IMR-90 (cell line): Measurements from ENCODE around the gene IMP3. TPM values are rescaled to one million over a fixed set of nuclear protein-coding genes. Genes with fewer than 3 reads are reported as not detected.

Experiments used
- ATAC-seq: fragments of 200-7000 bp; cut with Tn5 transposase; 2 replicates; pipeline ENCODE4 v1.9.1; 2020; ENCODE audit warnings: low read depth, mild to moderate bottlenecking, moderate library complexity
- BruUV-seq: library from RNA; stranded (reverse); fragments of 400-500 nt; replicated peaks from 2 replicates; lab custom pipeline; 2021; lab: Mats Ljungman, UMichigan
- CTCF ChIA-PET: fragments of 300-600 bp; formaldehyde crosslinking; extraction: SDS; loops from one replicate; lab custom pipeline; 2021; ENCODE audit warnings: antibody characterized with exemption; lab: Yijun Ruan, JAX
- POLR2A ChIA-PET: fragments of 300-600 bp; sonication (Branson Sonifier 250); formaldehyde crosslinking; loops from one replicate; lab custom pipeline; 2022; ENCODE audit warnings: antibody characterized with exemption; ENCODE audit not compliant: unreplicated experiment; lab: Charles Lee
- DNase-seq: peaks from one replicate; pipeline ENCODE4 v3.0.0; 2013
- H2AFZ ChIP-seq: replicated peaks from 2 replicates; pipeline ENCODE3; 2013; ENCODE audit warnings: low read length, mild to moderate bottlenecking; ENCODE audit not compliant: poor library complexity
- H2AK5ac ChIP-seq: 2 replicates; pipeline ENCODE4 v1.6.1; 2013; ENCODE audit warnings: low read depth, low read length, inconsistent platforms
- H2AK9ac ChIP-seq: replicated peaks from 2 replicates; pipeline ENCODE3; 2013; ENCODE audit warnings: mild to moderate bottlenecking, low read depth, low read length, moderate library complexity; ENCODE audit not compliant: poor library complexity
- H2BK120ac ChIP-seq: 2 replicates; pipeline ENCODE4 v1.6.1; 2013; ENCODE audit warnings: low read depth, low read length, inconsistent platforms
- H2BK15ac ChIP-seq: 3 replicates; pipeline ENCODE4 v1.6.1; 2013; ENCODE audit warnings: low read depth, low read length, inconsistent platforms
- H2BK20ac ChIP-seq: 2 replicates; pipeline ENCODE4 v1.6.1; 2013; ENCODE audit warnings: low read depth, mild to moderate bottlenecking, inconsistent platforms, low read length, moderate library complexity
- H2BK5ac ChIP-seq: 2 replicates; pipeline ENCODE4 v1.6.1; 2013; ENCODE audit warnings: mild to moderate bottlenecking, low read depth, low read length, inconsistent platforms; ENCODE audit not compliant: poor library complexity, severe bottlenecking
- H3K14ac ChIP-seq: replicated peaks from 2 replicates; pipeline ENCODE4 v1.6.1; 2013; ENCODE audit warnings: low read depth, low read length, inconsistent platforms
- H3K18ac ChIP-seq: 2 replicates; pipeline ENCODE4 v1.6.1; 2013; ENCODE audit warnings: low read depth, low read length, control low read depth
- H3K23ac ChIP-seq: 2 replicates; pipeline ENCODE4 v1.6.1; 2013; ENCODE audit warnings: low read depth, low read length, inconsistent platforms
- H3K27ac ChIP-seq: 2 replicates; pipeline ENCODE4 v1.5.1; 2013; ENCODE audit warnings: mild to moderate bottlenecking, control low read depth, low read length; ENCODE audit not compliant: insufficient read depth
- H3K27me3 ChIP-seq: 2 replicates; pipeline ENCODE4 v1.6.1; 2013; ENCODE audit warnings: low read length; ENCODE audit not compliant: control insufficient read depth, insufficient read depth
- H3K36me3 ChIP-seq: 2 replicates; pipeline ENCODE4 v1.6.1; 2013; ENCODE audit warnings: low read length, mixed read lengths; ENCODE audit not compliant: control insufficient read depth, insufficient read depth
- H3K4ac ChIP-seq: 2 replicates; pipeline ENCODE4 v1.6.1; 2013; ENCODE audit warnings: low read depth, low read length, inconsistent platforms
- H3K4me1 ChIP-seq: 2 replicates; pipeline ENCODE4 v1.6.1; 2013; ENCODE audit warnings: low read length, mixed read lengths; ENCODE audit not compliant: control insufficient read depth, insufficient read depth
- H3K4me2 ChIP-seq: 2 replicates; pipeline ENCODE4 v1.6.1; 2013; ENCODE audit warnings: low read depth, mild to moderate bottlenecking, control low read depth, low read length, moderate library complexity
- H3K4me3 ChIP-seq: 2 replicates; pipeline ENCODE4 v1.5.1; 2013; ENCODE audit warnings: low read depth, mild to moderate bottlenecking, control low read depth, low read length, moderate library complexity; ENCODE audit not compliant: insufficient read depth
- H3K56ac ChIP-seq: 2 replicates; pipeline ENCODE4 v1.6.1; 2013; ENCODE audit warnings: low read length, inconsistent platforms; ENCODE audit not compliant: insufficient read depth; ENCODE audit errors: extremely low read depth
- H3K79me1 ChIP-seq, 2 experiments: 2 replicates each; pipeline ENCODE4 v1.6.1; 2013; ENCODE audit warnings: low read length in 2 of 2, inconsistent platforms in 1 of 2, low read depth in 1 of 2
- H3K9ac ChIP-seq: 2 replicates; pipeline ENCODE4 v1.6.1; 2013; ENCODE audit warnings: low read depth, low read length, control low read depth
- H3K9me1 ChIP-seq: 2 replicates; pipeline ENCODE4 v1.6.1; 2013; ENCODE audit warnings: low read length, inconsistent platforms; ENCODE audit not compliant: insufficient read depth
- H3K9me3 ChIP-seq: 2 replicates; pipeline ENCODE4 v1.6.1; 2013; ENCODE audit warnings: low read length; ENCODE audit not compliant: control insufficient read depth, insufficient read depth
- H4K20me1 ChIP-seq: 2 replicates; pipeline ENCODE4 v1.6.1; 2013; ENCODE audit warnings: low read length, inconsistent platforms; ENCODE audit not compliant: insufficient read depth
- H4K5ac ChIP-seq: 2 replicates; pipeline ENCODE4 v1.6.1; 2013; ENCODE audit warnings: mild to moderate bottlenecking, low read depth, low read length, control low read depth
- H4K8ac ChIP-seq, 2 experiments: 2 replicates each; pipeline ENCODE4 v1.6.1; 2013; ENCODE audit warnings: low read depth in 2 of 2, low read length in 2 of 2, control low read depth in 1 of 2, inconsistent platforms in 1 of 2
- H4K91ac ChIP-seq: 2 replicates; pipeline ENCODE4 v1.6.1; 2013; ENCODE audit warnings: low read depth, low read length, inconsistent platforms; ENCODE audit not compliant: insufficient read depth
- CHD1 ChIP-seq: IDR thresholded peaks from 2 replicates; pipeline ENCODE4 v1.6.1; 2012; ENCODE audit warnings: low read depth, low read length, improper control_type of control experiment
- MXI1 ChIP-seq: IDR thresholded peaks from 2 replicates; pipeline ENCODE4 v1.6.1; 2012; ENCODE audit warnings: low read depth, mild to moderate bottlenecking, low read length, moderate library complexity, borderline replicate concordance
- NFE2L2 ChIP-seq: fragments of 150-350 bp; IDR thresholded peaks from 2 replicates; pipeline ENCODE4 v1.6.1; 2016; ENCODE audit warnings: low read depth, mild to moderate bottlenecking, low read length
- POLR2A ChIP-seq: IDR thresholded peaks from 2 replicates; pipeline ENCODE4 v1.6.1; 2012; ENCODE audit warnings: mild to moderate bottlenecking, low read depth, low read length
- RCOR1 ChIP-seq: IDR thresholded peaks from 2 replicates; pipeline ENCODE4 v1.6.1; 2012; ENCODE audit warnings: mild to moderate bottlenecking, low read length, improper control_type of control experiment; ENCODE audit not compliant: insufficient replicate concordance
- WGBS, 2 experiments: methylation state at CpG; one replicate each; pipeline versions ENCODE4 v1.1.5 to v1.1.7; 2013; ENCODE audit warnings: missing lambda C conversion rate in 2 of 2; ENCODE audit not compliant: insufficient read length in 1 of 2; ENCODE audit errors: extremely low coverage in 2 of 2; 5-methylcytosine and 5-hydroxymethylcytosine counted together
- dilution Hi-C: fragments of 300-500 bp; cut with HindIII; formaldehyde crosslinking; loops from one replicate; pipeline ENCODE4 v1.14.3; 2018; ENCODE audit warnings: low sequenced_read_pairs; ENCODE audit not compliant: unreplicated experiment
- in situ Hi-C: fragments of 300-500 bp; cut with MboI; formaldehyde crosslinking; loops from 3 replicates; pipeline ENCODE4 v1.14.3; 2019; ENCODE audit warnings: low sequenced_read_pairs, inconsistent platforms, mixed read lengths
- intact Hi-C: fragments of 100-400 bp; cut with micrococcal nuclease; formaldehyde crosslinking; loops from 2 replicates; pipeline ENCODE4 v1.10.0; 2022
- polyA plus RNA-seq, 3 experiments: library from polyadenylated mRNA; depleted of rRNA; stranded (reverse); fragments of >200 nt; gene quantifications; 2 replicates each; pipeline ENCODE4 v1.2.3, GENCODE V29; 2012; ENCODE audit warnings: low replicate concordance in 1 of 3
- total RNA-seq: library from RNA; depleted of rRNA; stranded (reverse); fragments of >200 nt; gene quantifications from 2 replicates; pipeline ENCODE4 v1.2.3, GENCODE V29; 2012
- TF ChIP-seq, protein P1 (sequence below): fragments of 150-350 bp; IDR thresholded peaks from 2 replicates; pipeline ENCODE4 v1.6.1; 2016; ENCODE audit warnings: low read depth, mild to moderate bottlenecking, low read length, moderate library complexity, borderline replicate concordance

The IMP3 gene
- total and polyA plus RNA-seq, 2 of the 4 experiments (the other 2 are of a cell fraction), result 42.1 to 59.3 TPM

- no peak for TF ChIP-seq MXI1
- peak; percentile 70 for TF ChIP-seq NFE2L2
- TF ChIP-seq POLR2A, result peak; percentile 25; the same call in 1 of the 2 replicates
Measured at GRCh38 chr15:75625542-75626347, 14.3 kb downstream of the IMP3 start, which contains the start of gene SNUPN (continued).

DNA sequence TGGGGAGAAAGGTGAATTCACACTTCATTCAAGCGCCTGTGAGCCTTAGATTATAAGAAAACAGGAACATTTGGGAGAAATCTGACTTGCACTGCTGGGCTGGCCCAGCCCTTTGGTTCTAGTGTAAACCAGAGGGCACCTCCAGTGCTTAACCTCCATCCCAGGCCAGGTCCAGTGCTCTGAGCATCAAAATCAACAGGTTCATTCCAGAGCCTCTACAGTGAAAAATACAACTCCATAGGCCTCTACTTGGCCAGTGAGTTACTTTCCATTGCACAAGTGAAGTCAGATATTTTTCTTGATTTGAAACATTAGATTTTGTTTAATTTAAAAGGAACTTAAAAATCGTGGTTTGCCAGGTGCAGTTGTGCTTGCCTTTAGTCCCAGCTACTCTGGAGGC lies 17.5 kb downstream of the IMP3 start:
- WGBS, 2 experiments, result 75% methylated on average over 1 of the region's 2 CpGs; no CpG with 5 or more reads in 1 of the 2 experiments
- no peak overlapping the region for H2AFZ ChIP-seq
- H3K18ac ChIP-seq, result no peak overlapping the region
- intact Hi-C loops (loop anchor here (5.0 to 10.0 kb wide), 2 partner anchors 45 to 52 kb away; partner anchors contain the start of gene PTPN9), in situ Hi-C loops (no loop called here), dilution Hi-C loops (no loop called here)
- H4K5ac ChIP-seq, result no peak overlapping the region
- no peak overlapping the region for H3K27ac ChIP-seq
- no peak overlapping the region for H3K56ac ChIP-seq
- BruUV-seq, result no TSS peak
- DNase-seq (no peak), ATAC-seq (no peak)
- no peak overlapping the region for H3K4ac ChIP-seq
- peaks cover 4% of the 10 kb centered on the region; the same call in 1 of the 2 replicates for H3K9me1 ChIP-seq
- no peak overlapping the region for H2AK9ac ChIP-seq
- no peak overlapping the region for H3K23ac ChIP-seq
- no peak overlapping the region for H3K4me3 ChIP-seq
- no peak overlapping the region for H2BK5ac ChIP-seq
- no peak overlapping the region for H2AK5ac ChIP-seq
- no peaks in the 10 kb centered on the region for H3K9me3 ChIP-seq
- H3K14ac ChIP-seq, result no peak overlapping the region
- ChIA-PET POLR2A (no interaction called here), CTCF (interaction anchor here (1.2 kb wide), 1 partner anchor 16 kb away, joined by 3 read pairs; no protein-coding TSS in a partner anchor)
- H2BK120ac ChIP-seq, result no peak overlapping the region
- no peak overlapping the region for H4K8ac ChIP-seq
- no peak overlapping the region for H3K9ac ChIP-seq
- no peak overlapping the region for H4K91ac ChIP-seq
- no peaks in the 10 kb centered on the region for H3K27me3 ChIP-seq
- no peak for TF ChIP-seq CHD1
- TF ChIP-seq, protein P1, sequence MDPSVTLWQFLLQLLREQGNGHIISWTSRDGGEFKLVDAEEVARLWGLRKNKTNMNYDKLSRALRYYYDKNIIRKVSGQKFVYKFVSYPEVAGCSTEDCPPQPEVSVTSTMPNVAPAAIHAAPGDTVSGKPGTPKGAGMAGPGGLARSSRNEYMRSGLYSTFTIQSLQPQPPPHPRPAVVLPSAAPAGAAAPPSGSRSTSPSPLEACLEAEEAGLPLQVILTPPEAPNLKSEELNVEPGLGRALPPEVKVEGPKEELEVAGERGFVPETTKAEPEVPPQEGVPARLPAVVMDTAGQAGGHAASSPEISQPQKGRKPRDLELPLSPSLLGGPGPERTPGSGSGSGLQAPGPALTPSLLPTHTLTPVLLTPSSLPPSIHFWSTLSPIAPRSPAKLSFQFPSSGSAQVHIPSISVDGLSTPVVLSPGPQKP, result no peak
- TF ChIP-seq RCOR1, result no peak
- H2BK20ac ChIP-seq, result no peak overlapping the region
- peaks cover 11% of the 10 kb centered on the region for H3K4me1 ChIP-seq
- no peak overlapping the region for H3K4me2 ChIP-seq
- H3K36me3 ChIP-seq, result peaks cover 14% of the 10 kb centered on the region
- H4K20me1 ChIP-seq, result peaks cover 7% of the 10 kb centered on the region; the same call in 1 of the 2 replicates
- peaks cover 14 to 52% of the 10 kb centered on the region in 2 experiments; a peak in 3 of 4 replicates for H3K79me1 ChIP-seq
- H2BK15ac ChIP-seq, result no peak overlapping the region
